ENCODE measurements around the gene EXOC3L1.

DNA sequence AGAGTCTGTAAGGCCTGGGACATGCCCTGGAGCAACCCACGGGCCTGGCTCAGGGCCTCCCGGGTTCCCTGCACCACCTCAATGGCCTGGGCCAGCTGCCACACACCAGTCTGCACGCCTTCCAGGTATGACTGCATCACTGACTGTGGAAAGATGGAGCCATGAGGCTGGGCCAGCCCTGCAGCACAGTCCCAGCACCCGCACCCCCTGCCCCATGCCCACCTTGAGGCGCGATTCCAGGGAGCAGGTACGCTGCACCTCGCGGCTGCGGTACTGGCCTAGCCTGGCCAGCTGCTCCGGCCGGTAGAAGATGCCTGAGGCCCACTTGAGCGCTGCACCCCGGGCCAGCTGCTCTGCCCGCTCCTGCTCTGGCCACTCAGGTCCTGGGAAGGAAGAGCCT is 1.1 kb downstream of the EXOC3L1 start:
- TF ChIP-seq POLR2A (IDR thresholded peaks at IDR 0.05), result no peak
- TF ChIP-seq, protein P1, sequence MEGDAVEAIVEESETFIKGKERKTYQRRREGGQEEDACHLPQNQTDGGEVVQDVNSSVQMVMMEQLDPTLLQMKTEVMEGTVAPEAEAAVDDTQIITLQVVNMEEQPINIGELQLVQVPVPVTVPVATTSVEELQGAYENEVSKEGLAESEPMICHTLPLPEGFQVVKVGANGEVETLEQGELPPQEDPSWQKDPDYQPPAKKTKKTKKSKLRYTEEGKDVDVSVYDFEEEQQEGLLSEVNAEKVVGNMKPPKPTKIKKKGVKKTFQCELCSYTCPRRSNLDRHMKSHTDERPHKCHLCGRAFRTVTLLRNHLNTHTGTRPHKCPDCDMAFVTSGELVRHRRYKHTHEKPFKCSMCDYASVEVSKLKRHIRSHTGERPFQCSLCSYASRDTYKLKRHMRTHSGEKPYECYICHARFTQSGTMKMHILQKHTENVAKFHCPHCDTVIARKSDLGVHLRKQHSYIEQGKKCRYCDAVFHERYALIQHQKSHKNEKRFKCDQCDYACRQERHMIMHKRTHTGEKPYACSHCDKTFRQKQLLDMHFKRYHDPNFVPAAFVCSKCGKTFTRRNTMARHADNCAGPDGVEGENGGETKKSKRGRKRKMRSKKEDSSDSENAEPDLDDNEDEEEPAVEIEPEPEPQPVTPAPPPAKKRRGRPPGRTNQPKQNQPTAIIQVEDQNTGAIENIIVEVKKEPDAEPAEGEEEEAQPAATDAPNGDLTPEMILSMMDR (IDR thresholded peaks at IDR 0.05), result no peak
